HG02610 (cell line): ENCODE measurements around the gene AKR1C3.
"Not testable (repeated sequence)": the region's sequence is repeated elsewhere in the genome, so short reads cannot be mapped to it uniquely, and the experiment has no call there.

ENCODE experiments used
- ATAC-seq: cut with Tn5 transposase; IDR thresholded peaks from one replicate; pipeline ENCODE4 v1.9.1; 2021; ENCODE audit warnings: mild to moderate bottlenecking, moderate library complexity; ENCODE audit not compliant: unreplicated experiment

The AKR1C3 gene

GRCh38 chr10:5088703-5089261 is 5.4 kb upstream of the AKR1C3 start:
- no peak for ATAC-seq

- ATAC-seq: no peak
Measured at GRCh38 chr10:5089865-5090264, 4.3 kb upstream of the AKR1C3 start.

- no peak for ATAC-seq
Measured at GRCh38 chr10:5090551-5090950, 3.7 kb upstream of the AKR1C3 start.

GRCh38 chr10:5091196-5091595 is 3.0 kb upstream of the AKR1C3 start:
- ATAC-seq: no peak

GRCh38 chr10:5092375-5092774 is 1.8 kb upstream of the AKR1C3 start:
- ATAC-seq: no peak

- ATAC-seq: no peak
Measured at GRCh38 chr10:5092848-5093790, 1.1 kb upstream of the AKR1C3 start.

- no peak for ATAC-seq
Measured at GRCh38 chr10:5095687-5096086, 1.5 kb downstream of the AKR1C3 start.

- no peak for ATAC-seq
Measured at GRCh38 chr10:5096108-5096507, 1.9 kb downstream of the AKR1C3 start.

GRCh38 chr10:5102479-5102878 is 8.3 kb downstream of the AKR1C3 start:
- not testable (repeated sequence) for ATAC-seq

GRCh38 chr10:5103481-5103880 is 9.3 kb downstream of the AKR1C3 start:
- ATAC-seq: no peak

GRCh38 chr10:5105626-5106025 is 11.4 kb downstream of the AKR1C3 start:
- no peak for ATAC-seq

- ATAC-seq: no peak
Measured at GRCh38 chr10:5106553-5106952, 12.3 kb downstream of the AKR1C3 start.

- ATAC-seq: no peak
Measured at GRCh38 chr10:5107860-5108526, 13.8 kb downstream of the AKR1C3 start.

GRCh38 chr10:5108658-5109416 is 14.6 kb downstream of the AKR1C3 start:
- ATAC-seq: no peak

GRCh38 chr10:5109861-5110260 is 15.6 kb downstream of the AKR1C3 start:
- ATAC-seq: not testable (repeated sequence)

- no peak for ATAC-seq
Measured at GRCh38 chr10:5116621-5117020, 22.4 kb downstream of the AKR1C3 start.

GRCh38 chr10:5117026-5117425 is 22.8 kb downstream of the AKR1C3 start:
- ATAC-seq: no peak

GRCh38 chr10:5119997-5120396 is 25.8 kb downstream of the AKR1C3 start:
- not testable (repeated sequence) for ATAC-seq

GRCh38 chr10:5123886-5124285 is 29.7 kb downstream of the AKR1C3 start:
- no peak for ATAC-seq

GRCh38 chr10:5125315-5126044 is 31.3 kb downstream of the AKR1C3 start:
- no peak for ATAC-seq
